Activated CD4-positive, alpha-beta memory T cell treated with anti-CD3 and anti-CD28 coated beads, Interleukin-2, amount 10 ng/mL, durations not matched to agents 7 days and 5 days (primary cell): ENCODE measurements around the gene NXN. TPM values are rescaled to one million over a fixed set of nuclear protein-coding genes. Genes with fewer than 3 reads are reported as not detected.
"Not testable (repeated sequence)": the region's sequence is repeated elsewhere in the genome, so short reads cannot be mapped to it uniquely, and the experiment has no call there.

ENCODE experiments used
- CTCF ChIA-PET: fragments of 350-600 bp; sonication (Branson Sonifier 250); formaldehyde crosslinking; loops from one replicate; lab custom pipeline; 2021; ENCODE audit warnings: antibody characterized with exemption, inconsistent platforms; lab: Charles Lee
- POLR2A ChIA-PET: fragments of 350-600 bp; sonication (Branson Sonifier 250); formaldehyde crosslinking; loops from one replicate; lab custom pipeline; 2021; ENCODE audit warnings: antibody characterized with exemption; lab: Charles Lee
- DNase-seq: peaks from one replicate; pipeline ENCODE4 v3.0.0-alpha.2; 2020
- H3K27ac Mint-ChIP-seq: one replicate; pipeline ENCODE4 v1.8.0; 2021; ENCODE audit warnings: mild to moderate bottlenecking, mixed read lengths
- H3K27me3 Mint-ChIP-seq: one replicate; pipeline ENCODE4 v1.8.0; 2021; ENCODE audit warnings: mixed read lengths
- H3K36me3 Mint-ChIP-seq: one replicate; pipeline ENCODE4 v1.8.0; 2021; ENCODE audit warnings: low read depth, mixed read lengths
- H3K4me1 Mint-ChIP-seq: one replicate; pipeline ENCODE4 v1.8.0; 2021; ENCODE audit warnings: mixed read lengths
- H3K4me3 Mint-ChIP-seq: one replicate; pipeline ENCODE4 v1.8.0; 2021; ENCODE audit warnings: mild to moderate bottlenecking, mixed read lengths
- H3K9me3 Mint-ChIP-seq: one replicate; pipeline ENCODE4 v1.8.0; 2021; ENCODE audit warnings: mixed read lengths
- total RNA-seq, 2 experiments: library from RNA; stranded (reverse); gene quantifications; one replicate each; pipeline ENCODE4 v1.2.3, GENCODE V29; 2021

Gene NXN
- total RNA-seq, 2 experiments from 2014 or later, result 0.23 to 0.30 TPM

DNA sequence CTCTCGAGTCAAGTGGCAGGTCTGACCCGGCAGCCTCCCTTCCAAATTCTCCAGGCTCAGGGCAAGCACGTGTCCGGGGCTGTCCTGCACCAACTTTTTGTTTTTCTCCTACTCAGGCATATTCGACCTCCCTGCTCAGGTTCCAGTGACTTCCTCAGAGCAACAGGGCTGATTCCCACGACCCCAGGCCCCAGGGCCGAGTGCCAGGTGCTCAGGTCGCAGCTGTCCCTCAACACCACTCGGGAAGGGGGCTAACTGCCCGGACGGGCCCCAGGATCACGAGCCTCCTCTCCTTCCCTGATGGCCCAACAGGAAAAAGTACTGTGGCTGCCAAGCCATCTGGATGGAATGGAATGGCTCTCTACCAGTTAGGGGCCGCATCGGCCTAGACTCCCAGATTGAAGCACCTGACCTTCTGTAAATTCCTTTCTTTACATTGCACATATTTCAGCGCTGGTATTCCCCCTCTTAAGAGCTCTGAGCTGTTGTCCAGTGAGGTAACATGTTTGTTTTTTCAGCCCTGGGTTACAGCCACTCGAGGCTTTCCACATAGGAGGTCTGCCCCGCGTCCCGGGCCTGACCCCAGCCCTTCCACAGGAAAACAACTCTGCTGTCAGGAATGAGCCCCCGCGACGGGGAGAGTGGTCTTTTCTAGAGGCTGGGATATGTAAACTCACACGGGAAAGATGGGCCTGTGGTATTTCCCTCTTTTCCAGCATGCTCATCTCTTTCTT lies 25.0 kb downstream of the NXN start:
- DNase-seq, result no peak
- ChIA-PET CTCF (no interaction called here), POLR2A (no interaction called here)
- no peaks in the 10 kb centered on the region for H3K9me3 Mint-ChIP-seq
- H3K27me3 Mint-ChIP-seq, result peaks cover 12% of the 10 kb centered on the region
- H3K4me3 Mint-ChIP-seq, result no peak overlapping the region
- H3K27ac Mint-ChIP-seq, result no peak overlapping the region
- H3K4me1 Mint-ChIP-seq, result peaks cover 1% of the 10 kb centered on the region
- H3K36me3 Mint-ChIP-seq, result no peaks in the 10 kb centered on the region

GRCh38 chr17:953767-954166 lies 25.8 kb downstream of the NXN start:
- CTCF ChIA-PET, result no interaction called here
- H3K36me3 Mint-ChIP-seq, result no peaks in the 10 kb centered on the region
- H3K27me3 Mint-ChIP-seq, result peaks cover 12% of the 10 kb centered on the region
- no peak overlapping the region for H3K4me3 Mint-ChIP-seq
- H3K27ac Mint-ChIP-seq, result no peak overlapping the region
- POLR2A ChIA-PET, result no interaction called here
- no peak for DNase-seq
- no peaks in the 10 kb centered on the region for H3K9me3 Mint-ChIP-seq
- peaks cover 1% of the 10 kb centered on the region for H3K4me1 Mint-ChIP-seq

DNA sequence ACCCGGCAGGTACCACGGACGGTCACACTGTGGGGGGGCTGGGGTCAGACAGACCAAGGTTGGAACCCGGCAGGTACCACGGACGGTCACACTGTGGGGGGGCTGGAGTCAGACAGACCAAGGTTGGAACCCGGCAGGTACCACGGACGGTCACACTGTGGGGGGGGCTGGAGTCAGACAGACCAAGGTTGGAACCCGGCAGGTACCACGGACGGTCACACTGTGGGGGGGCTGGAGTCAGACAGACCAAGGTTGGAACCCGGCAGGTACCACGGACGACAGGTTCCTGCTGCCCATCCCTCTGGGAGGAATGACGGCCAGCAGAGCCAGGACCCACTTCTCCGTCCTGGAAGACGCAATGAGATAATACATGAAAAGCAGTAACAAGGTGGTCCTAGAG lies 27.0 kb downstream of the NXN start:
- H3K4me3 Mint-ChIP-seq, DNase-seq, H3K9me3 Mint-ChIP-seq, H3K36me3 Mint-ChIP-seq, H3K27ac Mint-ChIP-seq, CTCF ChIA-PET, H3K4me1 Mint-ChIP-seq, POLR2A ChIA-PET: not testable (repeated sequence)
- peaks cover 12% of the 10 kb centered on the region for H3K27me3 Mint-ChIP-seq

- Mint-ChIP-seq H3K27me3 (peaks cover 12% of the 10 kb centered on the region), H3K4me3 (no peak overlapping the region), H3K27ac (no peak overlapping the region), H3K9me3 (no peaks in the 10 kb centered on the region), H3K36me3 (no peaks in the 10 kb centered on the region), H3K4me1 (peaks cover 1% of the 10 kb centered on the region)
- ChIA-PET CTCF (no interaction called here), POLR2A (no interaction called here)
- no peak for DNase-seq
These were observed 28.0 kb downstream of the NXN start for GRCh38 chr17:951325-952132.

DNA sequence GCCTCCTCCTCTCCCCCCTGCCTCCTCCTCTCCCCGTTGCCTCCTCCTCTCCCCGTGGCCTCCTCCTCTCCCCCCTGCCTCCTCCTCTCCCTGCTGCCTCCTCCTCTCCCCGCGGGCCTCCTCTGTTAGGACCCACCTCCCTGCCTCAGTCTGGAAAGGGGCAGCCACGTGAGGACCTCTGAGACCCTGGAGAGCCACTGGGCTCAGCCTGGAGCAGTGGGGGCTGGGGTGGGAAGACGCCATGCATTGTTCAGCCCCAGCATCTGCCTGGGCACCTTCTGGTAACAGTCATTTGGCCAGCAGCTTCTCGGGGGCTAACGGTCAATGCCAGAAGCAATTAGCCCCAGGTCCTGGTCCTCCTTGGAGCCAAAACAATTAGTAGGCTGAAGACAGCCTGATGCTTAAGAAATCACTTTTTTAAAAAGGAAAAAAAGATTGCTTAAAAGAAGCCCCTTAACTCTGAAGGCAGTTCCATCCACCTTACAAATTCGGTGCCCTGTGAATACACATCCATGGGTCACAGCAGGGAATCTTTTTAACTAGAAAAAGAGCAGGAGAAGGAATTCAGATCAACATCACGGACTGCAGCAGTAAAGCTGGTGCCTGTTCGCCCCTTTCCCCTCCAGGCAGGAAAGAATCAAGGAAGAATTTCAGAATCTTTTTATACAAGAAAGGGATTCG lies 29.8 kb downstream of the NXN start:
- DNase-seq, result no peak
- H3K27ac Mint-ChIP-seq, result no peak overlapping the region
- no peaks in the 10 kb centered on the region for H3K9me3 Mint-ChIP-seq
- H3K4me1 Mint-ChIP-seq, result peaks cover 1% of the 10 kb centered on the region
- CTCF ChIA-PET, result no interaction called here
- no peaks in the 10 kb centered on the region for H3K36me3 Mint-ChIP-seq
- peaks cover 12% of the 10 kb centered on the region for H3K27me3 Mint-ChIP-seq
- no peak overlapping the region for H3K4me3 Mint-ChIP-seq
- POLR2A ChIA-PET, result no interaction called here

DNA sequence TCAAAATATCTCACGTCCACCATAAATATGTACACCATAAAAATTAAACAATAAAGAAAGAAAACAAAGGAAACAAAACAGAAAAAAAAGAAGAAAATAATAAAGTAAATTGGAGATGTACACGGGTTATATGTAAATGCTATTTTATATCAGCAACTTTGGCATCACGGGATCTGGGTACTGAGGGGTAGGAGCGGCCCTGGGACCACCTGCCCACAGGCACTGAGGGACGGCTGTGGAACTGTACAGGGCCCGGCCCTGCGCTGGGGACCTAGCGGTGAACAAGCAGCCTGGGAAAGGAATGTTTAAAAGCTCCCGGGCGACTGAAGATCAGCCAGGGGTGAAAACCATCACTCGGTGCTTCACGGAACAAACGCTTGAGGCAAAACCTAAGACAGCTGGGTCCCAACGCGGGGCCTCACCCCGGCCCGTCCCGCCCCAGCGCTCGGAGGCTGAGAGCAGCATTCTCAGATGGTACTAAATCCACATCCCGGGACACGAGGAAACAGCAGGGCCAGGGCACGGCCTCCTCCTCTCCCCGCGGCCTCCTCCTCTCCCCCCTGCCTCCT lies 31.2 kb downstream of the NXN start:
- H3K27me3 Mint-ChIP-seq, result peaks cover 12% of the 10 kb centered on the region
- no peak overlapping the region for H3K4me3 Mint-ChIP-seq
- CTCF ChIA-PET, result no interaction called here
- no peaks in the 10 kb centered on the region for H3K9me3 Mint-ChIP-seq
- POLR2A ChIA-PET, result no interaction called here
- no peaks in the 10 kb centered on the region for H3K36me3 Mint-ChIP-seq
- H3K27ac Mint-ChIP-seq, result no peak overlapping the region
- H3K4me1 Mint-ChIP-seq, result peaks cover 1% of the 10 kb centered on the region
- DNase-seq, result no peak

GRCh38 chr17:946510-947236 lies 32.9 kb downstream of the NXN start:
- H3K27ac Mint-ChIP-seq, result no peak overlapping the region
- H3K9me3 Mint-ChIP-seq, result no peaks in the 10 kb centered on the region
- H3K4me1 Mint-ChIP-seq, result peaks cover 1% of the 10 kb centered on the region
- H3K36me3 Mint-ChIP-seq, result no peaks in the 10 kb centered on the region
- H3K27me3 Mint-ChIP-seq, result peaks cover 12% of the 10 kb centered on the region
- no peak overlapping the region for H3K4me3 Mint-ChIP-seq
- ChIA-PET POLR2A (no interaction called here), CTCF (no interaction called here)
- DNase-seq, result no peak

- ChIA-PET POLR2A (no interaction called here), CTCF (no interaction called here)
- H3K9me3 Mint-ChIP-seq, result no peaks in the 10 kb centered on the region
- H3K4me3 Mint-ChIP-seq, result no peak overlapping the region
- no peak for DNase-seq
- H3K27me3 Mint-ChIP-seq, result peaks cover 8% of the 10 kb centered on the region
- no peaks in the 10 kb centered on the region for H3K36me3 Mint-ChIP-seq
- H3K27ac Mint-ChIP-seq, result no peak overlapping the region
- H3K4me1 Mint-ChIP-seq, result no peaks in the 10 kb centered on the region
These were observed 33.9 kb downstream of the NXN start for GRCh38 chr17:945672-946071.

DNA sequence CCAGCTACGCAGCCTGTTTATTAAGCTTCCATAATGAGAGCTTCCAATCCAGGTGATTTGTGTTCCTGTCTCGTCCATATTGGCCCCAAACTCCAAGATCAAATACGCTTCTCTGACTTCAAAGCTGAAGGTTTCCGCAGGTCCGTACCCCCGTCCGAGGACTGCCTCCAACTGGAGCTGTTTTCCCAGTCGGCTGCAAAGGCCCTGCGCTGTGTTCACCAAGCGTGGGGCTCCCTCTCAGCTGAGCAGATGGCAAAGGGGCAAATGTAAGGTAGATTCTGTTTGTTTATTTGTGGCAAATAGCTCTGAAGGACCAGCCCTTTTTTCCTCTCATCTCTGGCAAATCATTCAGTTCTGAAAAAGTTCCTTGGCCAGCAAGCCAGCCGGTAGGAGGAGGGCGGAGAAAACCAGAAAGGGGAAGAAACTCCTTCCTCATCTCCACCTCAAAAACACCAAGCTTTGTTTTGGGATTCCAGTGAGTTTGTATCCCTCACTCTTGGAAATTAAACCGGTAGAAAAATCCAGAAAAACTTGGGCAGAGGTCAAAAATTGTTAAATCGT lies 35.2 kb downstream of the NXN start:
- Mint-ChIP-seq H3K27me3 (no peaks in the 10 kb centered on the region), H3K4me1 (no peaks in the 10 kb centered on the region), H3K9me3 (no peaks in the 10 kb centered on the region), H3K36me3 (no peaks in the 10 kb centered on the region), H3K27ac (no peak overlapping the region), H3K4me3 (no peak overlapping the region)
- ChIA-PET POLR2A (no interaction called here), CTCF (interaction anchor here (0.5 to 1.2 kb wide), 2 partner anchors 16 to 65 kb away, joined by 3 to 4 read pairs; no protein-coding TSS in a partner anchor)
- DNase-seq, result no peak

- ChIA-PET CTCF (no interaction called here), POLR2A (no interaction called here)
- no peaks in the 10 kb centered on the region for H3K36me3 Mint-ChIP-seq
- no peaks in the 10 kb centered on the region for H3K4me1 Mint-ChIP-seq
- H3K27me3 Mint-ChIP-seq, result peaks cover 3% of the 10 kb centered on the region
- no peak overlapping the region for H3K27ac Mint-ChIP-seq
- DNase-seq, result no peak
- H3K9me3 Mint-ChIP-seq, result no peaks in the 10 kb centered on the region
- no peak overlapping the region for H3K4me3 Mint-ChIP-seq
These were observed 44.1 kb downstream of the NXN start for GRCh38 chr17:935485-935884.

- Mint-ChIP-seq H3K27me3 (peaks cover 3% of the 10 kb centered on the region), H3K9me3 (no peaks in the 10 kb centered on the region), H3K36me3 (no peaks in the 10 kb centered on the region), H3K4me1 (no peaks in the 10 kb centered on the region), H3K27ac (no peak overlapping the region), H3K4me3 (no peak overlapping the region)
- ChIA-PET CTCF (interaction anchor here (1.1 kb wide), 1 partner anchor 47 kb away, joined by 3 read pairs; no protein-coding TSS in a partner anchor), POLR2A (no interaction called here)
- DNase-seq, result no peak
These were observed 46.1 kb downstream of the NXN start for GRCh38 chr17:933312-934073.

- no peaks in the 10 kb centered on the region for H3K9me3 Mint-ChIP-seq
These were observed 49.3 kb downstream of the NXN start for GRCh38 chr17:930258-930657.

More at GRCh38 chr17:930258-930657, 49.3 kb downstream of the NXN start:
- Mint-ChIP-seq H3K36me3 (no peaks in the 10 kb centered on the region), H3K27ac (no peak overlapping the region), H3K27me3 (peaks cover 11% of the 10 kb centered on the region), H3K4me1 (no peaks in the 10 kb centered on the region), H3K4me3 (no peak overlapping the region)
- POLR2A ChIA-PET, result no interaction called here
- CTCF ChIA-PET, result no interaction called here
- no peak for DNase-seq
